Ovary (tissue), 9 donors: ENCODE measurements around the gene MBNL2. TPM values are rescaled to one million over a fixed set of nuclear protein-coding genes. Genes with fewer than 3 reads are reported as not detected.

Experiments
- DNase-seq, 5 donors: peaks; one replicate each; pipeline ENCODE4 v3.0.0-alpha.2; 2019 to 2020
- H3K27ac ChIP-seq, 2 donors: fragments of 200-600 bp; one replicate each; pipeline versions ENCODE4 v1.5.1 to v1.8.0; 2019 to 2022
- H3K27me3 ChIP-seq: fragments of 200-600 bp; one replicate; pipeline ENCODE4 v1.8.0; 2022
- H3K36me3 ChIP-seq: fragments of 200-600 bp; sonication (generic); one replicate; pipeline ENCODE4 v1.5.1; 2019
- H3K4me1 ChIP-seq: one replicate; pipeline ENCODE4 v1.8.1; 2013; ENCODE audit warnings: mild to moderate bottlenecking, moderate library complexity; ENCODE audit not compliant: insufficient read depth
- H3K4me3 ChIP-seq: fragments of 200-600 bp; sonication (generic); one replicate; pipeline ENCODE4 v1.5.1; 2017
- H3K9me3 ChIP-seq, 2 donors: fragments of 200-600 bp in 1 of 2; sonication (generic) in 1 of 2; one replicate each; pipeline versions ENCODE4 v1.5.1 to v1.8.1; 2013 to 2019; ENCODE audit warnings: mild to moderate bottlenecking in 1 of 2, moderate library complexity in 1 of 2
- EP300 ChIP-seq: sonication (generic); formaldehyde crosslinking; IDR thresholded peaks from one replicate; pipeline ENCODE4 v1.6.1; 2017; ENCODE audit warnings: antibody characterized with exemption
- POLR2A ChIP-seq: fragments of 450-650 bp; IDR thresholded peaks from one replicate; pipeline ENCODE4 v1.6.1; 2017; ENCODE audit warnings: antibody characterized with exemption, mild to moderate bottlenecking, moderate library complexity
- WGBS, 3 donors: extraction: QIAGEN DNeasy Blood & Tissue Kit in 1 of 3; methylation state at CpG; one replicate each; pipeline versions ENCODE4 v1.1.5 to v1.1.7; 2013 to 2017; 5-methylcytosine and 5-hydroxymethylcytosine counted together
- intact Hi-C, 4 donors: fragments of 100-400 bp; cut with DNase I; formaldehyde crosslinking; loops; one replicate each; pipeline versions ENCODE4 v1.11.0 to v1.15.1; 2022 to 2023
- polyA plus RNA-seq, 2 donors: library from polyadenylated mRNA; stranded (reverse); fragments of 200-250 nt in 1 of 2; fragments of 350-450 nt in 1 of 2; fragmentation: Illumina TruSeq in 1 of 2; extraction: RNeasy Lipid Tissue Mini Kit (QIAGEN cat#74804) in 1 of 2; gene quantifications; one replicate each; pipeline ENCODE4 v1.2.3, GENCODE V29; 2013 to 2014
- total RNA-seq, 7 donors: library from RNA; depleted of rRNA in 2 of 7; stranded (reverse); fragments of >200 nt in 2 of 7; fragmentation: NEBNext Ultra II Directional in 3 of 7; extraction: Animal tissue kit (Norgen Biotek cat#: 25700) in 3 of 7; gene quantifications; one replicate each; pipeline versions ENCODE4 v1.1.0 to v1.2.4, GENCODE V29; 2016 to 2023
- TF ChIP-seq, protein P1 (sequence below), 3 donors: fragments of 450-650 bp in 2 of 3; fragments of 200-600 bp in 1 of 3; IDR thresholded peaks; one replicate each; pipeline versions ENCODE4 v1.5.1 to v1.8.0; 2016 to 2022; ENCODE audit warnings: antibody characterized with exemption in 3 of 3, mild to moderate bottlenecking in 1 of 3
- donor health status: DM: no; HTN: no; CAD: no; lungs with moderate emphysema.
- donor health status: DM: no; HTN: no; CAD: no.
- donor health status: Bipolar disorder and iron deficiency.
- donor health status: DM: yes; HTN: yes; CAD: no.
- donor health status: DM: no; HTN: no; CAD: no.
- donor health status: DM: yes; HTN: yes; CAD: no.

Gene MBNL2
- total and polyA plus RNA-seq, 9 donors = 43.7 to 110 (median 92.1) TPM

DNA sequence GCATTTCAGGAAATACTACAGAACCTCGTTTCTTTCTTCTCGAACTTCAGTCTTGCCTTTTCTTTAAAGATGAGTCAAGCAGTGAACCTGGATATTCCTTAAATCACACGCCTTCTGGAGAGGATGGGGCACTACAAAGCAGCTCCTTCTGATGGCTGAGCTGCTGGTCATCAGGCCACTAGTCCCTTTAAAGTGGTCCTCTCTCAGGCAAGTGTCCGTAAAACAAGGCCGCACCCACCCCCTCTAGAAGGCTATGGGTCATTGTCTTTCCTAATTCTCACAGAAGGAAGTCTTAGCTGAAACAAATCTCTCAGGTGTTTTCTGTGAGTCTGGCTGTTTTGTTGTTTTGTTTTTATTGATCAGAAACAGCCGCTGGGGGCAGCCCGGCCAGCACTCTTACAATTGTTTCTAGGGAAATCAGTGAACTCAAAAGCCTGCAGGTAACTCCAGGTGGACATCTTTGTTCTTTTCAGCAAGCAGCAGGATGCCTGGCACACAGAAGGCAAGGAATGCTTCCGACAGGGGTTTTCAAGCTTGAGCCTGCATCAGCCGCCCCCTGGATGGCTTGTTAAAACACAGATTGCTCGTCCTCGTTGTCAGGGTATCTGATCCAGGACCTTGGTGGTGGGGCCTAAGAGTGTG, 45.4 kb downstream of the MBNL2 start:
- H3K36me3 ChIP-seq = no peaks in the 10 kb centered on the region
- no peak overlapping the region for H3K27ac ChIP-seq
- no peak for DNase-seq
- H3K4me1 ChIP-seq = peaks cover 29% of the 10 kb centered on the region
- no peak for TF ChIP-seq POLR2A
- no peak for TF ChIP-seq EP300
- TF ChIP-seq, protein P1, sequence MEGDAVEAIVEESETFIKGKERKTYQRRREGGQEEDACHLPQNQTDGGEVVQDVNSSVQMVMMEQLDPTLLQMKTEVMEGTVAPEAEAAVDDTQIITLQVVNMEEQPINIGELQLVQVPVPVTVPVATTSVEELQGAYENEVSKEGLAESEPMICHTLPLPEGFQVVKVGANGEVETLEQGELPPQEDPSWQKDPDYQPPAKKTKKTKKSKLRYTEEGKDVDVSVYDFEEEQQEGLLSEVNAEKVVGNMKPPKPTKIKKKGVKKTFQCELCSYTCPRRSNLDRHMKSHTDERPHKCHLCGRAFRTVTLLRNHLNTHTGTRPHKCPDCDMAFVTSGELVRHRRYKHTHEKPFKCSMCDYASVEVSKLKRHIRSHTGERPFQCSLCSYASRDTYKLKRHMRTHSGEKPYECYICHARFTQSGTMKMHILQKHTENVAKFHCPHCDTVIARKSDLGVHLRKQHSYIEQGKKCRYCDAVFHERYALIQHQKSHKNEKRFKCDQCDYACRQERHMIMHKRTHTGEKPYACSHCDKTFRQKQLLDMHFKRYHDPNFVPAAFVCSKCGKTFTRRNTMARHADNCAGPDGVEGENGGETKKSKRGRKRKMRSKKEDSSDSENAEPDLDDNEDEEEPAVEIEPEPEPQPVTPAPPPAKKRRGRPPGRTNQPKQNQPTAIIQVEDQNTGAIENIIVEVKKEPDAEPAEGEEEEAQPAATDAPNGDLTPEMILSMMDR (IDR thresholded peaks at IDR 0.05) = no peak
- no peak overlapping the region for H3K4me3 ChIP-seq
- 54 to 67% (median 58%) methylated on average over 11 of the region's 11 CpGs for WGBS, 3 donors
- H3K27me3 ChIP-seq = no peaks in the 10 kb centered on the region
- intact Hi-C loops = no loop called here
- no peaks in the 10 kb centered on the region for H3K9me3 ChIP-seq

DNA sequence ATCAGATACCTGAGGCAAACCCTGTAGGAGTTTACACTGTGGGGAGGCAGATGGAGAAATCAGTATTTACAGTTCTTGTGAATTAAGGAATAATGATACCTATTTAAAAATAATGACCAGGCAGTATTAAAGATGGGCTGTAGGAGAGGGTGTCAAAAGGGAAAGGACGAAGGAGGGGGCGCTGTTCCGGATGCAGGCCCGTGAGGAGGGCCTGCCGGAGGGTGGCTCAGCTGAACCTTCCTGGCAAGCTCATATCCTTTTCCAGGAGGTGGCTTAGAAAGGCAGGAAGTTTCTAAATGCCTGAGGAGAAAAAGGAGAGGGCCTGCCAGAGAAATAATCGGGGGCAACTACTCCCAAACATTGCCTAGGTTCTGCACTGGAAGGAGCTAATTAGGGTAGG, 46.6 kb downstream of the MBNL2 start:
- Histone ChIP-seq H3K27me3 (no peaks in the 10 kb centered on the region), H3K4me1 (peaks cover 30% of the 10 kb centered on the region), H3K36me3 (no peaks in the 10 kb centered on the region), H3K4me3 (no peak overlapping the region), H3K9me3 (no peaks in the 10 kb centered on the region), H3K27ac (no peak overlapping the region)
- TF ChIP-seq POLR2A (no peak), EP300 (no peak)
- TF ChIP-seq, protein P1 (IDR thresholded peaks at IDR 0.05) = no peak
- intact Hi-C loops = no loop called here
- DNase-seq = no peak
- WGBS, 3 donors = 6 to 16% (median 15%) methylated on average over 6 of the region's 6 CpGs

DNA sequence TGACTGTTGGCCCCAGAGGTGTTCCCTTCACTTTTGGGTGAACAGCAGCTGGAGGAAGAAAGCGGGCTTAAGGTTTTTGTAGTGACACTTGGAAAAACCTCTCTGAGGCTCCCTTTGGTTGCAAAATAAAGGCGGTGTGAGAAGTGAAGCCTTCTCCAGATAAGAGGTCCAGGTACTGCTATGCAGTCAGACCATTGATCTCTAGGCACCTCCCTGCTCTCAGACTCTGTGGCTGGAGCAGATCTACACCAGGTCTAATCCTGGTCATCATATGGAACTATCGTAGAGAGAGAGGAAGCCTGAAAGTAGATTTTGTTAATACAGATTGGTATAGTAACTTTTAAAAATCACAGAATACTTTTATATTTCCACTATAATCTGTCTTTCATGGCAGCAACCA, 47.5 kb downstream of the MBNL2 start:
- TF ChIP-seq, protein P1 (IDR thresholded peaks at IDR 0.05) = no peak
- TF ChIP-seq POLR2A (no peak), EP300 (no peak)
- DNase-seq = no peak
- Histone ChIP-seq H3K27me3 (no peaks in the 10 kb centered on the region), H3K27ac (no peak overlapping the region), H3K4me1 (peaks cover 33% of the 10 kb centered on the region), H3K9me3 (no peaks in the 10 kb centered on the region), H3K4me3 (no peak overlapping the region), H3K36me3 (no peaks in the 10 kb centered on the region)
- WGBS, 3 donors = 97 to 99% (median 98%) methylated on average over 3 of the region's 3 CpGs
- intact Hi-C loops = no loop called here

DNA sequence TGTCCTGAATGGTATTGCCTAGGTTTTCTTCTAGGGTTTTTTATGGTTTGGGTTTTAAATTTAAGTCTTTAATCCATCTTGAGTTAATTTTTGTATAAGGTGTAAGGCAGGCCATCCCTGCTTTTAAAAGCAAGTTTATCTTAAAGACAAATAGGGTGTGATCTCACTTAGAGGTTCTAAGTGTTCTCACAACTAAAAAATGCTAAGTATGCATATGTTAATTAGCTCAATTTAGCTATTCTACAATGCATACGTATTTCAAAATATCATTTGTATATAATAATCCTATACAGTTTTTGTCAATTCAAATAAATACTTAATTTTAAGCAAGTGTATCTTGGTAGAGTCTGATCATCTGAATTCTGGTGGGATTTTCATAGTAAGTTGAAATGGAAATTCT, 50.4 kb downstream of the MBNL2 start:
- no peaks in the 10 kb centered on the region for H3K9me3 ChIP-seq
- H3K27ac ChIP-seq = no peak overlapping the region
- no peak for DNase-seq
- TF ChIP-seq, protein P1 (IDR thresholded peaks at IDR 0.05) = no peak
- TF ChIP-seq POLR2A (no peak), EP300 (no peak)
- H3K4me3 ChIP-seq = no peak overlapping the region
- intact Hi-C loops = no loop called here
- H3K27me3 ChIP-seq = no peaks in the 10 kb centered on the region
- 80 to 86% (median 82%) methylated on average over 1 of the region's 1 CpG for WGBS, 3 donors
- no peaks in the 10 kb centered on the region for H3K36me3 ChIP-seq
- H3K4me1 ChIP-seq = peaks cover 32% of the 10 kb centered on the region
